Embryonic facial prominence (tissue), 1 donor: ENCODE measurements around the gene FAM20A.
A peak's percentile ranks its signal among the peaks of the same experiment; 100 is the strongest.

Experiments
- DNase-seq: peaks from one replicate; pipeline ENCODE4 v3.0.0-alpha.2; 2016; ENCODE audit errors: extremely low spot score

Gene FAM20A

GRCh38 chr17:68565661-68566441 lies 35.3 kb downstream of the FAM20A start:
- DNase-seq: no peak

- DNase-seq: no peak
These were observed 36.6 kb downstream of the FAM20A start for GRCh38 chr17:68564415-68565111.

- no peak for DNase-seq
These were observed 38.4 kb downstream of the FAM20A start for GRCh38 chr17:68562736-68563135.

- DNase-seq: no peak
These were observed 40.0 kb downstream of the FAM20A start for GRCh38 chr17:68560966-68561720.

- no peak for DNase-seq
These were observed 41.9 kb downstream of the FAM20A start for GRCh38 chr17:68559316-68559715.

GRCh38 chr17:68556551-68556950 lies 44.6 kb downstream of the FAM20A start:
- DNase-seq: no peak

GRCh38 chr17:68544111-68544915 lies 56.9 kb downstream of the FAM20A start:
- no peak for DNase-seq

GRCh38 chr17:68542698-68543463 lies 58.3 kb downstream of the FAM20A start:
- no peak for DNase-seq

GRCh38 chr17:68541816-68542215 lies 59.4 kb downstream of the FAM20A start:
- no peak for DNase-seq

- DNase-seq: no peak
These were observed 60.2 kb downstream of the FAM20A start for GRCh38 chr17:68540981-68541380.

GRCh38 chr17:68539548-68540467 lies 61.4 kb downstream of the FAM20A start:
- DNase-seq: no peak

- no peak for DNase-seq
These were observed 65.2 kb downstream of the FAM20A start for GRCh38 chr17:68535922-68536321.

- no peak for DNase-seq
These were observed 66.5 kb downstream of the FAM20A start for GRCh38 chr17:68534695-68535088.

- DNase-seq: no peak
These were observed 67.1 kb downstream of the FAM20A start for GRCh38 chr17:68533887-68534694.

- peak; percentile 45 for DNase-seq
These were observed 68.3 kb downstream of the FAM20A start for GRCh38 chr17:68532826-68533225.

GRCh38 chr17:68531252-68531651 lies 69.9 kb downstream of the FAM20A start:
- DNase-seq: no peak

GRCh38 chr17:68527314-68527713 lies 73.9 kb downstream of the FAM20A start:
- no peak for DNase-seq

GRCh38 chr17:68526548-68526947 lies 74.6 kb downstream of the FAM20A start:
- DNase-seq: no peak

GRCh38 chr17:68522266-68522665 lies 78.9 kb downstream of the FAM20A start:
- DNase-seq: no peak
